ENCODE results near the gene EMP1.

GRCh38 chr12:13197526-13198143 is 1.1 kb downstream of the EMP1 start:
- TF ChIP-seq CTCF (IDR thresholded peaks at IDR 0.05; ENCODE audit: poor library complexity, severe bottlenecking) (no peak), SMC3 (conservative IDR thresholded peaks at IDR 0.05; ENCODE audit: poor library complexity) (no peak), RAD21 (conservative IDR thresholded peaks at IDR 0.05) (no peak), EP300 (conservative IDR thresholded peaks at IDR 0.05; ENCODE audit: poor library complexity, severe bottlenecking) (no peak), POLR2AphosphoS5 (IDR thresholded peaks at IDR 0.05) (no peak), EZH2 (IDR thresholded peaks at IDR 0.05; ENCODE audit: borderline replicate concordance, insufficient read depth, low read length, poor library complexity, severe bottlenecking) (no peak), REST (IDR thresholded peaks at IDR 0.05; ENCODE audit: borderline replicate concordance) (no peak), MXI1 (conservative IDR thresholded peaks at IDR 0.05; ENCODE audit: poor library complexity, severe bottlenecking) (no peak)
